CD14-positive monocyte (primary cell): Measurements from ENCODE around the gene TP53RK. TPM values are rescaled to one million over a fixed set of nuclear protein-coding genes. Genes with fewer than 3 reads are reported as not detected.

Experiments
- DNase-seq, 3 donors: peaks; one replicate each; pipeline ENCODE4 v3.0.0-alpha.2; 2011 to 2022
- H2AFZ ChIP-seq: 2 replicates; pipeline ENCODE4 v1.6.0; 2012; ENCODE audit warnings: mild to moderate bottlenecking, low read depth, low read length, inconsistent platforms; ENCODE audit not compliant: insufficient read depth, poor library complexity, severe bottlenecking
- H3K27ac ChIP-seq, 2 donors: 1 replicate in 1 of 2; 2 replicates in 1 of 2; pipeline ENCODE4 v1.5.1; 2012 to 2013; ENCODE audit warnings: low read length in 2 of 2, control low read depth in 1 of 2, inconsistent platforms in 1 of 2, low read depth in 1 of 2, mild to moderate bottlenecking in 1 of 2
- H3K27me3 ChIP-seq, 2 donors: one replicate each; pipeline versions ENCODE4 v1.6.0 to v1.6.1; 2011 to 2013; ENCODE audit warnings: low read length in 2 of 2; ENCODE audit not compliant: control insufficient read depth in 2 of 2, insufficient read depth in 2 of 2
- H3K36me3 ChIP-seq, 2 donors: replicated peaks in 1 of 2; 1 replicate in 1 of 2; 2 replicates in 1 of 2; pipeline versions ENCODE4 v1.5.1 to v1.6.1; 2012 to 2013; ENCODE audit warnings: low read length in 2 of 2, control low read depth in 1 of 2, inconsistent platforms in 1 of 2, mild to moderate bottlenecking in 1 of 2; ENCODE audit not compliant: insufficient read depth in 2 of 2, control insufficient read depth in 1 of 2
- H3K4me1 ChIP-seq, 2 donors: 1 replicate in 1 of 2; 2 replicates in 1 of 2; pipeline versions ENCODE4 v1.5.1 to v1.6.1; 2012 to 2013; ENCODE audit warnings: low read length in 2 of 2, control low read depth in 1 of 2, inconsistent platforms in 1 of 2, mild to moderate bottlenecking in 1 of 2, moderate library complexity in 1 of 2; ENCODE audit not compliant: insufficient read depth in 2 of 2, control insufficient read depth in 1 of 2
- H3K4me2 ChIP-seq: replicated peaks from 2 replicates; pipeline ENCODE3; 2012; ENCODE audit warnings: low read length, moderate library complexity, mild to moderate bottlenecking; ENCODE audit not compliant: poor library complexity, severe bottlenecking; ENCODE audit errors: extremely low read depth
- H3K4me3 ChIP-seq, 3 experiments: fragments of 200-600 bp in 1 of 3; sonication (generic) in 1 of 3; replicated peaks in 1 of 3; 1 replicate in 2 of 3; 2 replicates in 1 of 3; pipeline ENCODE4 v1.5.1; 2011 to 2013; ENCODE audit warnings: low read length in 3 of 3, mild to moderate bottlenecking in 3 of 3, control low read depth in 2 of 3, low read depth in 2 of 3, inconsistent platforms in 1 of 3, moderate library complexity in 1 of 3
- H3K79me2 ChIP-seq: 2 replicates; pipeline ENCODE4 v1.6.0; 2012; ENCODE audit warnings: mild to moderate bottlenecking, control low read depth, inconsistent platforms, low read length, moderate library complexity; ENCODE audit not compliant: insufficient read depth
- H3K9ac ChIP-seq: 2 replicates; pipeline ENCODE4 v1.6.0; 2017; ENCODE audit warnings: low read length, mild to moderate bottlenecking; ENCODE audit not compliant: insufficient read depth, poor library complexity, severe bottlenecking
- H3K9me3 ChIP-seq, 2 donors: replicated peaks in 1 of 2; 1 replicate in 1 of 2; 2 replicates in 1 of 2; pipeline versions ENCODE4 v1.5.1 to v1.6.1; 2012 to 2013; ENCODE audit warnings: low read length in 2 of 2, control low read depth in 1 of 2; ENCODE audit not compliant: control insufficient read depth in 1 of 2, insufficient read depth in 1 of 2
- H4K20me1 ChIP-seq: 2 replicates; pipeline ENCODE4 v1.6.0; 2012; ENCODE audit warnings: mild to moderate bottlenecking, low read length, control low read depth, moderate library complexity; ENCODE audit not compliant: insufficient read depth
- H3K27ac Mint-ChIP-seq, 7 donors: one replicate each; pipeline ENCODE4 v1.8.0; 2020; ENCODE audit warnings: mild to moderate bottlenecking in 7 of 7, mixed read lengths in 7 of 7, moderate library complexity in 6 of 7, inconsistent platforms in 2 of 7
- H3K27me3 Mint-ChIP-seq, 3 donors: one replicate each; pipeline ENCODE4 v1.8.0; 2021 to 2022; ENCODE audit warnings: low read depth in 3 of 3, mild to moderate bottlenecking in 3 of 3, mixed read lengths in 3 of 3, moderate library complexity in 3 of 3, inconsistent platforms in 1 of 3
- H3K36me3 Mint-ChIP-seq, 2 donors: one replicate each; pipeline ENCODE4 v1.8.0; 2020; ENCODE audit warnings: mixed read lengths in 2 of 2, inconsistent platforms in 1 of 2, mild to moderate bottlenecking in 1 of 2
- H3K4me1 Mint-ChIP-seq: one replicate; pipeline ENCODE4 v1.8.0; 2020; ENCODE audit warnings: mild to moderate bottlenecking, mixed read lengths
- H3K4me3 Mint-ChIP-seq, 2 donors: one replicate each; pipeline ENCODE4 v1.8.0; 2020; ENCODE audit warnings: mild to moderate bottlenecking in 2 of 2, mixed read lengths in 2 of 2, moderate library complexity in 1 of 2
- H3K9me3 Mint-ChIP-seq, 7 donors: one replicate each; pipeline ENCODE4 v1.8.0; 2020 to 2022; ENCODE audit warnings: mixed read lengths in 7 of 7, mild to moderate bottlenecking in 6 of 7, moderate library complexity in 6 of 7, inconsistent platforms in 2 of 7
- WGBS: methylation state at CpG from one replicate; pipeline ENCODE4 v1.1.5; 2013; ENCODE audit warnings: missing lambda C conversion rate; ENCODE audit not compliant: insufficient coverage; 5-methylcytosine and 5-hydroxymethylcytosine counted together
- intact Hi-C, 2 donors: fragments of 100-400 bp; cut with micrococcal nuclease; formaldehyde crosslinking; loops; one replicate each; pipeline versions ENCODE4 v1.15.0 to v1.15.1; 2023
- polyA plus RNA-seq, 3 donors: library from polyadenylated mRNA; depleted of rRNA in 1 of 3; unstranded in 2 of 3; stranded (reverse) in 1 of 3; fragments of 300-500 nt in 2 of 3; fragments of >200 nt in 1 of 3; fragmentation: Illumina TruSeq in 2 of 3; gene quantifications; 1 replicate in 2 of 3; 2 replicates in 1 of 3; pipeline ENCODE4 v1.2.3, GENCODE V29; 2012 to 2021
- TF ChIP-seq, protein P1 (sequence below): fragments of 200-600 bp; IDR thresholded peaks from one replicate; pipeline ENCODE4 v1.8.0; 2022; ENCODE audit warnings: antibody characterized with exemption, mild to moderate bottlenecking

The TP53RK gene
- polyA plus RNA-seq, 3 donors = 1.4 to 10.9 (median 9.5) TPM

DNA sequence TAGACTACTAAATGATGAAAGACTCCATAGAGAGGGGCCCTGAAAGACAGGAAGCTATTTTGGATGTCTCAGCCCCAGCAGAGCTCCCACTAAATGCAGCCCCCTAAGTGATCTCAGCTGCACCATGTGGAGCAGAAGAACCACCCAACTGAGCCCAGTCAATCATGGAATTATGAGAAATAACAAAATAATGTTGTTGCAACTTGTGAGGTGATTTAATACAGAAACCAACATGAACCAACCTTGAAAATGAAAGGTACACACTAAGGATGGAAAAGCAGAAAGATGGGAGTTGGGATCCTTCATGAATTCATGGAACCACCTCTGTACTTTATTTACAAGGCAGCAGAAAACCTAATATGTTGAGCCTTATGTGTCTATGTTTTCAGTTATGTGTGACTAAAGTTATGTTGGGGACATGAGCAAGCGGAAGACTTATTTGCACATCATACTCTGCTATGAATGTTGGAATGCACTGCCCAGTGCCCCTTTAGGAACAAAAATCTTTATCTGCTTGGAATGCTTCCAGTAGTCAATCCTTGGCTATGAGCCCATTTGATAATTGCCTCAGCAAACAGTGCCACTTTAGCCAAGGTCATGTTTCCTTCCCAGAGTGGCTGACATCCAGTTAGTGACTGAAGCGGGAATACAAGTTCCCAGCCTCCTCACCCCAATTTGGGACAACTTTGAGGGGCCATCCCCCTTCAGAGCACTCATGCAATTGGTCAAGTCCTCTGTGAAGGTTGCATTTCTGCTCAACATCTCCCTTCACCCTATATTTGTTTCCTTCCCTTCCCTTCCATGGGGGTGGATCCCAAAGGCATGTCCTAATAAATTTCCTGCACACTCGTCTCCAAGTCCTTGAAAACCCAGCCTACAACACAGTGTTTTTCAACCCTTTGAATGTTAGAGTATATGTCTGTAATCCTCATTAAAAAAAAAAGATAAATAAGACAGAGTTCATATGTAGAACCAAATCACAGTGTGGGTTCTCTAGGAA lies 18.4 kb downstream of the TP53RK start:
- no peaks in the 10 kb centered on the region for H4K20me1 ChIP-seq
- DNase-seq = no peak
- H3K9me3 ChIP-seq = peaks cover 4 to 11% of the 10 kb centered on the region in 2 donors
- H3K9me3 Mint-ChIP-seq = peaks cover 2 to 20% (median 9%) of the 10 kb centered on the region in 7 donors
- H3K4me3 Mint-ChIP-seq = no peak overlapping the region
- H3K4me1 Mint-ChIP-seq = no peaks in the 10 kb centered on the region
- H3K79me2 ChIP-seq = no peaks in the 10 kb centered on the region
- H3K4me1 ChIP-seq = no peaks in the 10 kb centered on the region
- no peak overlapping the region for H3K4me2 ChIP-seq
- no peak overlapping the region for H3K4me3 ChIP-seq
- H3K27ac ChIP-seq = no peak overlapping the region
- H3K9ac ChIP-seq = no peak overlapping the region
- intact Hi-C loops = no loop called here
- TF ChIP-seq, protein P1, sequence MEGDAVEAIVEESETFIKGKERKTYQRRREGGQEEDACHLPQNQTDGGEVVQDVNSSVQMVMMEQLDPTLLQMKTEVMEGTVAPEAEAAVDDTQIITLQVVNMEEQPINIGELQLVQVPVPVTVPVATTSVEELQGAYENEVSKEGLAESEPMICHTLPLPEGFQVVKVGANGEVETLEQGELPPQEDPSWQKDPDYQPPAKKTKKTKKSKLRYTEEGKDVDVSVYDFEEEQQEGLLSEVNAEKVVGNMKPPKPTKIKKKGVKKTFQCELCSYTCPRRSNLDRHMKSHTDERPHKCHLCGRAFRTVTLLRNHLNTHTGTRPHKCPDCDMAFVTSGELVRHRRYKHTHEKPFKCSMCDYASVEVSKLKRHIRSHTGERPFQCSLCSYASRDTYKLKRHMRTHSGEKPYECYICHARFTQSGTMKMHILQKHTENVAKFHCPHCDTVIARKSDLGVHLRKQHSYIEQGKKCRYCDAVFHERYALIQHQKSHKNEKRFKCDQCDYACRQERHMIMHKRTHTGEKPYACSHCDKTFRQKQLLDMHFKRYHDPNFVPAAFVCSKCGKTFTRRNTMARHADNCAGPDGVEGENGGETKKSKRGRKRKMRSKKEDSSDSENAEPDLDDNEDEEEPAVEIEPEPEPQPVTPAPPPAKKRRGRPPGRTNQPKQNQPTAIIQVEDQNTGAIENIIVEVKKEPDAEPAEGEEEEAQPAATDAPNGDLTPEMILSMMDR = no peak
- no peaks in the 10 kb centered on the region for H3K36me3 Mint-ChIP-seq
- H2AFZ ChIP-seq = no peak overlapping the region
- H3K36me3 ChIP-seq = no peaks in the 10 kb centered on the region
- H3K27me3 ChIP-seq = no peaks in the 10 kb centered on the region
- H3K27ac Mint-ChIP-seq = no peak overlapping the region
- H3K27me3 Mint-ChIP-seq = peaks cover 0 to 3% (median 2%) of the 10 kb centered on the region in 3 donors
- 86% methylated on average over 1 of the region's 3 CpGs for WGBS

DNA sequence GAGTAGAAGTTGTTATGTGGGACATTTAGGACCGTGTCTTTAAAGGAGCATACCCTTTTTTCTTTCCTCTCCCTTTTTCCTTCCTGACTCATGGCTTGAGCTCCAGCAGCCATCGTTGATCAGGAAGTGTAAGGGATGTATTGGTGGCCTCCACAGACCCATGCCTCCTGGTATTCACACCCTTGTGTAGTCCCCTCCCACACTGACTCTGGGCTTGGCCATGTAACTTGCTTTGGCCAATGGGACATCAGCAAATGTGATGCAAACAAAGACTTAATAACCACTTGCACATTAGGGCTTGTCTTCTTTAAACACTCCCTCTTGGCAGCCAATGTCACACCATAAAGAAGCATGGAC lies 19.0 kb downstream of the TP53RK start:
- Histone ChIP-seq H2AFZ (no peak overlapping the region), H3K27me3 (no peaks in the 10 kb centered on the region), H3K4me1 (no peaks in the 10 kb centered on the region), H3K4me3 (no peak overlapping the region), H3K9ac (no peak overlapping the region), H3K4me2 (no peak overlapping the region), H3K79me2 (no peaks in the 10 kb centered on the region), H3K27ac (no peak overlapping the region), H3K36me3 (no peaks in the 10 kb centered on the region), H4K20me1 (no peaks in the 10 kb centered on the region), H3K9me3 (peaks cover 4 to 11% of the 10 kb centered on the region in 2 donors)
- no peak for DNase-seq
- no peak overlapping the region for H3K4me3 Mint-ChIP-seq
- H3K36me3 Mint-ChIP-seq = no peaks in the 10 kb centered on the region
- no CpG with 5 or more reads among the region's 2 CpGs for WGBS
- no peak overlapping the region for H3K27ac Mint-ChIP-seq
- no peaks in the 10 kb centered on the region for H3K4me1 Mint-ChIP-seq
- TF ChIP-seq, protein P1 = no peak
- H3K27me3 Mint-ChIP-seq = peaks cover under 1 to 3% (median 2%) of the 10 kb centered on the region in 3 donors
- H3K9me3 Mint-ChIP-seq = peaks cover 2 to 20% (median 9%) of the 10 kb centered on the region in 7 donors
- intact Hi-C loops = no loop called here
